ENCODE results near the gene MFSD11.

DNA sequence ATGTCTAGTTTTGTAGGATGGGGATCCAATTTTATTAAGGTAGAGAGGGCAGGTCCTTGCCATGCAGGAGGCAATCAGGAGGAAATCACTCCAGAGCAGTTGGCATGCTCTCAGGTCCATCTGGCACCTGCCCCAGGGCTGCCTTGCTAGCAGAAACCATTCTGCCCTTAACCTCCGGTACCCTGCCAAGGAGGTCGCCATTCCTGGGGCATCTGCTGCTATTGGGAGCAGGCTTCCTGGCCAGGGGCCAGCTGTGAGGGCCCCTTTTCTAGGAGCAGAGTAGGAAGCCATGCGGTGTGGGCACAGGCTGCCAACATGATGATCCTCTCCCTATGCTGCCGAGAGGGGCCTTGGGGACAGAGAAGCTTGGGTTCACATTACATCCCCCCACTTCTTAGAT lies 82.6 kb downstream of the MFSD11 start:
- TF ChIP-seq, protein P1, sequence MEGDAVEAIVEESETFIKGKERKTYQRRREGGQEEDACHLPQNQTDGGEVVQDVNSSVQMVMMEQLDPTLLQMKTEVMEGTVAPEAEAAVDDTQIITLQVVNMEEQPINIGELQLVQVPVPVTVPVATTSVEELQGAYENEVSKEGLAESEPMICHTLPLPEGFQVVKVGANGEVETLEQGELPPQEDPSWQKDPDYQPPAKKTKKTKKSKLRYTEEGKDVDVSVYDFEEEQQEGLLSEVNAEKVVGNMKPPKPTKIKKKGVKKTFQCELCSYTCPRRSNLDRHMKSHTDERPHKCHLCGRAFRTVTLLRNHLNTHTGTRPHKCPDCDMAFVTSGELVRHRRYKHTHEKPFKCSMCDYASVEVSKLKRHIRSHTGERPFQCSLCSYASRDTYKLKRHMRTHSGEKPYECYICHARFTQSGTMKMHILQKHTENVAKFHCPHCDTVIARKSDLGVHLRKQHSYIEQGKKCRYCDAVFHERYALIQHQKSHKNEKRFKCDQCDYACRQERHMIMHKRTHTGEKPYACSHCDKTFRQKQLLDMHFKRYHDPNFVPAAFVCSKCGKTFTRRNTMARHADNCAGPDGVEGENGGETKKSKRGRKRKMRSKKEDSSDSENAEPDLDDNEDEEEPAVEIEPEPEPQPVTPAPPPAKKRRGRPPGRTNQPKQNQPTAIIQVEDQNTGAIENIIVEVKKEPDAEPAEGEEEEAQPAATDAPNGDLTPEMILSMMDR (IDR thresholded peaks at IDR 0.05; ENCODE audit: insufficient read depth, low read length), result no peak
- TF ChIP-seq REST (IDR thresholded peaks at IDR 0.05; ENCODE audit: insufficient replicate concordance, low read depth), result no peak
- TF ChIP-seq GABPA (IDR thresholded peaks at IDR 0.05; ENCODE audit: low read depth), result no peak
- no peak for TF ChIP-seq POLR2AphosphoS5 (IDR thresholded peaks at IDR 0.05; ENCODE audit: low read depth)
- no peak for TF ChIP-seq SPI1 (IDR thresholded peaks at IDR 0.05; ENCODE audit: borderline replicate concordance, low read depth)

Data from HL-60 (cell line).